Left cardiac atrium (tissue), 4 donors: Measurements from ENCODE around the gene CWC15. TPM values are rescaled to one million over a fixed set of nuclear protein-coding genes. Genes with fewer than 3 reads are reported as not detected.
"Not testable (repeated sequence)": the region's sequence is repeated elsewhere in the genome, so short reads cannot be mapped to it uniquely, and the experiment has no call there.

ENCODE experiments used
- ATAC-seq, 2 donors: fragments of 200-7000 bp; cut with Tn5 transposase; one replicate each; pipeline ENCODE4 v1.9.1; 2020; ENCODE audit warnings: mild to moderate bottlenecking in 2 of 2, moderate library complexity in 2 of 2
- DNase-seq: peaks from one replicate; pipeline ENCODE4 v3.0.0-alpha.2; 2020
- intact Hi-C, 2 donors: fragments of 100-400 bp; cut with DNase I; formaldehyde crosslinking; loops; one replicate each; pipeline versions ENCODE4 v1.14.1 to v1.15.1; 2022 to 2023
- total RNA-seq, 2 donors: library from RNA; stranded (reverse); fragmentation: NEBNext Ultra II Directional; extraction: Animal tissue kit (Norgen Biotek cat#: 25700); gene quantifications; one replicate each; pipeline ENCODE4 v1.2.1, GENCODE V29; 2021
- donor health status: DM: no; HTN: yes; CAD: no.
- donor health status: DM: no; HTN: yes; CAD: no; lungs with severe emphysema.
- donor health status: DM: yes; HTN: yes; CAD: no.
- donor health status: Dilated cardiomyopathy.

CWC15 gene
- total RNA-seq, 2 donors from 2014 or later: 60.8 to 65.5 TPM

- intact Hi-C loops: no loop called here
- no peak for ATAC-seq
These were observed 47.7 kb downstream of the CWC15 start for GRCh38 chr11:94925422-94926270.

DNA sequence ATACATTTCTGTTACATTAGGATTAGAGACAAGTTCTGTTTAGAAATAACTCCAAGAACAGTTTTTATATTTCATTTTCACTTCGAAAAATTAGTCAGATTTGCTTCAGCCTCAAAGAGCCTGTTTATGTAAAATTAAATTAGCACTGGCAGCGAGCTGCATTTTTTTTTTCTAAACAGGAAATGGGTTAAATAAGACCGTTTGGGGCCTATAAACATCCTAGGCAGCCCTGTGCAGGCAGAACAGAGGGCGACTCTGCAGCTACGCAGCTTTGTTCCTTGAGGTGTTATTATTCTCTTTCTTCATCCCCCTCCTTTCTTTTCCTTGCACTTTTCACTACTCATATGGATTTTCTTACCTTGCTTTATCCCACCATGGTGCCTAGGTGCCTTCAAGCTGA, 48.7 kb downstream of the CWC15 start:
- ATAC-seq (no peak), DNase-seq (no peak)
- intact Hi-C loops: no loop called here

More at GRCh38 chr11:94925422-94926270, 47.7 kb downstream of the CWC15 start:
- DNase-seq: no peak

DNA sequence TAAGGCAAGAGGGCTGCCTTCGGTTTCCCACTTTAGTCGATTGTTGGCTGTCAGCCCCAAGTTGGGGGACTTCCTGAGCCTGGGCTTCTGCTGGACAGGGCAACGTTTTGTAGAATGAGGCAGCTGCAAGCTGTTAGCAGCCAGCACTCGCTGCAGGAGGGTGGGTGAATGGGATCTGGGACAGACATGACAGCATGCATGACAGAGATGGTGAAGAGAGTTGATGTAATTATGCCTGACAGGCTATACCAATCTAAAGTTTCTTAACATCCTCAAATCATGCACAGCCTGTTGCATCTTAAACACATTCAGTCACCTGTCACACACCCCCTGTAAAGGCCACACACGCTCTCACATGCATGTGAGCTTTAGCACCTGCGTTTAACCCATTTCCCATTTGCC, 49.2 kb downstream of the CWC15 start:
- DNase-seq (no peak), ATAC-seq (no peak)
- intact Hi-C loops: no loop called here

DNA sequence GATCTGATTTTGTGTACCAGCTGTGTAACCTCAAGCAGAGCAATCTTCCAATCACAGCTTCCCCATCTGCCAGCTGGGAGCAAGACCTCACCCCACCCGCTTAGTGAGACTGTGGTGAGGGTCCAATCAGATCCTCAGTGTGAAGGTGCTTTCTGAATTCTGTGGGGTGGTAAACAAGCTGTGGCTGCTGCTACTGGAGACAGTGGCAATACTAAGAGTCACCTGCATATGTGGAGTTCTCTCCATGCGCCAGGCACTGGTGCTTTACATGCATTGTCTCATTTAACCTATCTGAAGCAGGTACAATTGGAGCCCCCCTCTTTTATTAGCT, 50.4 kb downstream of the CWC15 start:
- DNase-seq: no peak
- ATAC-seq: no peak
- intact Hi-C loops: no loop called here

- ATAC-seq (no peak), DNase-seq (no peak)
- intact Hi-C loops: no loop called here
These were observed 50.9 kb downstream of the CWC15 start for GRCh38 chr11:94922321-94923003.

- DNase-seq (no peak), ATAC-seq (no peak)
- intact Hi-C loops: no loop called here
These were observed 53.0 kb downstream of the CWC15 start for GRCh38 chr11:94920311-94920710.

GRCh38 chr11:94913718-94914394, 59.5 kb downstream of the CWC15 start:
- DNase-seq, intact Hi-C loops, ATAC-seq: not testable (repeated sequence)

DNA sequence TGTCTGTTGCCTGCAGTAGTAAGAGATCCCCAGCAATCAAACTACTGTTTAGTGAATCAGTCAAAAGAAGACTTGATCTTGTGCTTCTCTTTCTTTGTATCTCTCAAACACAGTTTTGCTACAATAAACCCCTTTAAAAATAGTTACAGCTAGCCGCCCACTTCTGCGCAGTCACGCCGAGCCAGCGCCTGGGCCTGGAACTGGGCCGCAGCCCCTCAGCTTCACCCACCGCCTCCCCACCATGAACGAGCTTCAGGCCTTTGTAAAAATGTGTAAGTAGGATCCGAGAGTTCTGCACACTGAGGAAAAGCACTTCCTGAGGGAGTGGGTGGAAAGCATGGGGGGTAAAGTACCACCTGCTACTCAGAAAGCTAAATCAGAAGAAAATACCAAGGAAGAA, 60.5 kb downstream of the CWC15 start:
- ATAC-seq (no peak), DNase-seq (no peak)
- intact Hi-C loops: no loop called here

Other genes with a start within 250 kb of the CWC15 start
- 100 to 1,000 TPM in 1 of 2 donors, 10 to 100 TPM in 1; 60.6 to 106 TPM for gene AMOTL1, start 205.2 kb downstream of the CWC15 start, total RNA-seq
- under 1 TPM; 0.80 to 0.89 TPM for gene KDM4D, start 153 bp upstream of the CWC15 start, total RNA-seq
- not detected for gene KDM4E, start 51.7 kb upstream of the CWC15 start, total RNA-seq
- not detected for gene KDM4F, start 75.9 kb upstream of the CWC15 start, total RNA-seq
- 10 to 100 TPM; 23.5 to 37.2 TPM for gene SRSF8, start 93.4 kb upstream of the CWC15 start, total RNA-seq
- 10 to 100 TPM; 13.4 to 19.8 TPM for gene ENDOD1, start 116.3 kb upstream of the CWC15 start, total RNA-seq